NCI-H1417 (cell line): ENCODE measurements around the gene ZSWIM8.
"Not testable (repeated sequence)": the region's sequence is repeated elsewhere in the genome, so short reads cannot be mapped to it uniquely, and the experiment has no call there.

Experiments used
- DNase-seq, 3 experiments: peaks; one replicate each; lab custom pipeline; 2025; lab: John Stamatoyannopoulos, UW

The ZSWIM8 gene, protein sequence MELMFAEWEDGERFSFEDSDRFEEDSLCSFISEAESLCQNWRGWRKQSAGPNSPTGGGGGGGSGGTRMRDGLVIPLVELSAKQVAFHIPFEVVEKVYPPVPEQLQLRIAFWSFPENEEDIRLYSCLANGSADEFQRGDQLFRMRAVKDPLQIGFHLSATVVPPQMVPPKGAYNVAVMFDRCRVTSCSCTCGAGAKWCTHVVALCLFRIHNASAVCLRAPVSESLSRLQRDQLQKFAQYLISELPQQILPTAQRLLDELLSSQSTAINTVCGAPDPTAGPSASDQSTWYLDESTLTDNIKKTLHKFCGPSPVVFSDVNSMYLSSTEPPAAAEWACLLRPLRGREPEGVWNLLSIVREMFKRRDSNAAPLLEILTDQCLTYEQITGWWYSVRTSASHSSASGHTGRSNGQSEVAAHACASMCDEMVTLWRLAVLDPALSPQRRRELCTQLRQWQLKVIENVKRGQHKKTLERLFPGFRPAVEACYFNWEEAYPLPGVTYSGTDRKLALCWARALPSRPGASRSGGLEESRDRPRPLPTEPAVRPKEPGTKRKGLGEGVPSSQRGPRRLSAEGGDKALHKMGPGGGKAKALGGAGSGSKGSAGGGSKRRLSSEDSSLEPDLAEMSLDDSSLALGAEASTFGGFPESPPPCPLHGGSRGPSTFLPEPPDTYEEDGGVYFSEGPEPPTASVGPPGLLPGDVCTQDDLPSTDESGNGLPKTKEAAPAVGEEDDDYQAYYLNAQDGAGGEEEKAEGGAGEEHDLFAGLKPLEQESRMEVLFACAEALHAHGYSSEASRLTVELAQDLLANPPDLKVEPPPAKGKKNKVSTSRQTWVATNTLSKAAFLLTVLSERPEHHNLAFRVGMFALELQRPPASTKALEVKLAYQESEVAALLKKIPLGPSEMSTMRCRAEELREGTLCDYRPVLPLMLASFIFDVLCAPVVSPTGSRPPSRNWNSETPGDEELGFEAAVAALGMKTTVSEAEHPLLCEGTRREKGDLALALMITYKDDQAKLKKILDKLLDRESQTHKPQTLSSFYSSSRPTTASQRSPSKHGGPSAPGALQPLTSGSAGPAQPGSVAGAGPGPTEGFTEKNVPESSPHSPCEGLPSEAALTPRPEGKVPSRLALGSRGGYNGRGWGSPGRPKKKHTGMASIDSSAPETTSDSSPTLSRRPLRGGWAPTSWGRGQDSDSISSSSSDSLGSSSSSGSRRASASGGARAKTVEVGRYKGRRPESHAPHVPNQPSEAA (N-terminal part only)

GRCh38 chr10:73785211-73785720 is at the start of gene ZSWIM8:
Gene ZSWIM8 (plus strand): TSS chr10:73785606. CDS start chr10:73785879, 273 bp downstream.
- peak; percentile 84 to 94 (median 86) for DNase-seq

DNA sequence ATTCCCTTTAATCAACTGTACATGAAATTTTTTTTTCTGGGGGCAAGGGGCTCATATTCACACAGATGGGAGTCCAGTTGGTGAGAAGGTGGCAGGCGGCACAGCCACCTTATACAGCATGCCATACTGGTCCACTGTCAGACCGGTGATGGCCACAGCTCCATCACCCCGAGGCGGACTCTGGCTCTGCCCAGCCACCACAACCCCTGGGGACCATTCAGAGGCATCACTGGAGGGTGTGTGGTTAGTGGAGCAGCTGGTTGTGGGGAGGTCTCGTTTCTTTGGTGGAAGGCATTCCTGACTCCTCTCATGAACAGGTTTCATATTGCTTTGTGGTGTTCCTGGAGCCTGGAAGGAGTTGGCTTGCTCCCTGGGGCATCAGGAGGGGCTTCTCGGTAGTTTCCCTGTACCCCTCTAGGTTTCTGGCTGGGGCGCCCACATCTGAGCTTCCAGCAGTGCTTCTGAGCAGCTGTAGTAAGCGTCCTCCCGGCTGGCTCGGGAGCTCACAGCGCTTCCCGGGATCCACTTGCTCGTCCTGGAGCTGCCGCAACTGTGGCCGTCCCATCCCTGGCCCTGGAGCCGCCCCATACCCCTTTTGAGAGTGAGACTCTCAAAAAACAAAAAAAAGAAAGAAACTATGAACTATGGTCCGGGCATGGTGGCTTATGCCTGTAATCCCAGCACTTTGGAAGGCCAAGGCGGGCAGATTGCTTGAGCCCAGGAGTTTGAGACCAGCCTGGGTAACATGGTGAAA is 44.7 kb upstream of the ZSWIM8 start:
- not testable (repeated sequence) for DNase-seq

- no peak for DNase-seq
These were observed 43.0 kb upstream of the ZSWIM8 start for GRCh38 chr10:73742454-73742734.

- no peak for DNase-seq
These were observed 42.0 kb upstream of the ZSWIM8 start for GRCh38 chr10:73743327-73743904.

DNA sequence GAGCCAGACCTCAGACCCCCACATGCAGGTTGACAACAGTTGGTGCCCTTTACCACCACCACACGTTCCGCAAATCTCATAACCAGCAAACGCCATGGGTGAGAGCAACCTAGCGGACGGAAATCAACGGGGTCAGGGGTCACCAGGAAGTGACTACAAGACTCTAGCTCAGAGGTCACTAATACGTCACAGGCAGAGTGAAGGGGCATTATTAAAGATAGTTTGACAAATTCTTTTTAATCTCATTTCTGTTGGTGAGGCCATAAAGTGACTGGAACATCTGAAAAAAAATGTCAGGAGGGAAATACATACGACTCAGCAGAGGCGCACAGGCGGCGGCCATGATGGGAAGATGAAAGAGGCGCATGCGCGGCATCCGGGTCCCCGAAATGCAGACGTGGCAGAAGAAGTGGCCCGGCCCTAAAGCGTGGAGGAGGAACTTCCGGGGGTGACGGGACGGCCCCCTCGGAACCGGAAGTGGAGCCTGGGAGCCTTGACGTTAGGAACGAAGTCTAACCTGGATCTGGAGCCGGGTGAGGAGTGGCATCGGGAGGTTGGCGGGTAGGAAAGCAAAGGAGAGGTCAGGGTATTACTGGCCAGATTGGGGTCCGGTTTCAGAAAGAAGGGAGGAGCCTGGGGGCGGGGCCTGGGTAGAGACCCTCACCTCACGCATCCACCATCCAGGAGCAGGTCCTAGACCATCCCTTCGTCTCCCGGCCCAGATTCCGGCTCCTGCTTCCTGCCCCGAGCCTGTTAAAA is 41.3 kb upstream of the ZSWIM8 start, which contains the start of gene SEC24C:
Gene SEC24C, plus strand, starts transcription at position 468 of the 759 bp plus-strand sequence. CDS start 2,461 bp downstream, outside the sequence.
- DNase-seq = peak; percentile 90 to 97 (median 92)

DNA sequence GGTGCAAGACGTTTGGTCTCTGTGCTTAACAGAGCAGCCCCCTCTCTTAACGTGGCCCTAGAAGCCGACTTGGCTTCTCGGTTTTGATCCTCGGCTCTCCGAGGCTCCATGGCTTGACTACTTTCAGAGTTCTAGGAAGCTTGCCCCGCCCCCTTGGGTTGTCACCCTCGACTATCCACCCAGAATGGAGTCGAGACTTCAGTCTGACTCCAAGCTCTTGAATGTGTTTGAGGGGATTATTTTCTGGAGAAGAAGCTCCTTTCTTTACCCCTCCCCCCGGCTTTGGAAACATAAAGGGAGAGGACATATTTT is 40.8 kb upstream of the ZSWIM8 start:
- peak in 1 of 3 experiments; percentile 20 for DNase-seq

- DNase-seq = no peak
These were observed 38.7 kb upstream of the ZSWIM8 start for GRCh38 chr10:73746721-73747120.

- DNase-seq = no peak
These were observed 34.6 kb upstream of the ZSWIM8 start for GRCh38 chr10:73750819-73751218.

- DNase-seq = no peak
These were observed 29.2 kb upstream of the ZSWIM8 start for GRCh38 chr10:73756183-73756582.

DNA sequence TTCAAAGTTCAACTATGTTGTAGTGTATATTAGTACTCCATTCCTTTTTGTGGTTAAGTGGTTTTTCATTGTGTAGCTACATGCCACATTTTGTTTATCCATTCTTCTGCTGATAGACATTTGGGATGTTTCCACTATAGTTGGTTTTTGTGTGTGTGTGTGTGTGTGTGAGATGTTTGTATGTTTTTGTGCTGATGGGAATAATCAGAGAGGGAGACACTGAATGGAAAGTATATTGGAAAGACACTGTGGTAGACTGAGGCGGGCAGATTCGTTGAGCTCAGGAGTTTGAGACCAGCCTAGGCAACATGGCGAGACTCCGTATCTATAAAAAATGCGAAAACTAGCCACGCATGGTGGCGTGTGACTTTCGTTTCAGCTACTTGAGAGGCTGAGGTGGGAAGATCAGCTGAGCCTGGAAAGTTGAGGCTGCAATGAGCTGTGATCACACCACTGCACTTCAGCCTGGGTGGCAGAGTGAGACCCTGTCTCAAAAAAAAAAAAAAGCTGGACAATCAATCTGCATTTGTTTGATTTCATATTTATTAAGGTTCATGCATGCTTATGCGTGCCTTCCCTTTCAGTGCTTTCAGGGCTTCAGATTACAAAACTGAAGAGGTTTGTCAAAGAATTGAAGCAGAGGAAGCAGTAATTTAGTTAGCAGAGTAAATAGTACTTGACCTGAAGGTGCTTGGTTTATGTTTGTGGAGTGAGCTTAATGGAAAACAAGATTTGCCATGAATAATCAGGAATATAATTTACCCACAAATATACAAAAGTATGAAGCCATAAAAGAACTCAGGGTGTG is 26.5 kb upstream of the ZSWIM8 start:
- DNase-seq = peak in 2 of 3 experiments; percentile 65 to 69

- peak; percentile 34 to 69 (median 65) for DNase-seq
These were observed 25.8 kb upstream of the ZSWIM8 start for GRCh38 chr10:73759512-73760115.

DNA sequence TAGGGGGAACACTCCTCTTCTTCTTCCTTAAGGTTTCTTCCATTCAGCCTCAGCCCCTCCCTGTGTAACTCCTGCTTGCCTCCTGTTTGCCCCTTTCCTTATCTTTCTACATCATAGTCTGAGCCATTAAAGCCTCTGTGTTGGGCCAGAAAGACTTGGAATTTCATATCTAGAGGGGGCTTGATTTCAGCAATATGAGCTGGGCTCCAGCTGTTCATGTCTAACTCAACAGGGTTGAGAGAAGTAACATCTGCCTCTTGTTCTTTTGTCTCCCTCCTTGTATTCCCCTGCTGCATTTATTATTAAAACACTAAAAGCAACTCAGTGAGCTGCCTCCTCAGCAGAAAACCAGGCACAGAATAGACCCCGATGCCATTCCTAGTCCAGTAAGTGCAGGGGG is 23.6 kb upstream of the ZSWIM8 start:
- no peak for DNase-seq

GRCh38 chr10:73762915-73763314 is 22.5 kb upstream of the ZSWIM8 start:
- no peak for DNase-seq

- DNase-seq = no peak
These were observed 22.1 kb upstream of the ZSWIM8 start for GRCh38 chr10:73763343-73763742.

GRCh38 chr10:73765066-73765465 is 20.3 kb upstream of the ZSWIM8 start:
- no peak for DNase-seq

- peak in 1 of 3 experiments; percentile 69 for DNase-seq
These were observed 16.5 kb upstream of the ZSWIM8 start for GRCh38 chr10:73768881-73769280.

DNA sequence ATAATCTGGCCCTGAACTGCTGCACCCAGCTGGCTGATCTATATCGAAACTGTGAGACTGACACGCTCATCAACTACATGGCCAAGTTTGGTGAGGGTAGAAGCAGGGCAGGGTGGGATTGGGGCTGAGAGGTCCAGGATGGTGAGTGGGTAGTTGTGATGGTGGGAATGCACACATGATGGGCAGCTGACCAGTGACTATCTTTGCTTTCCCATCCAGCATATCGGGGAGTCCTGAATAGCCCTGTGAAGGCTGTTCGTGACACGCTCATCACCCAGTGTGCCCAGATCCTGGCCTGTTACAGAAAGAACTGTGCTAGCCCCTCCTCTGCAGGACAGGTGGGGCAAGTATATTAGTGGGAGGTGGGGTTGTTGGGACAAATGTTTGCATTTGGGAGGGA is 16.0 kb upstream of the ZSWIM8 start:
- no peak for DNase-seq

- DNase-seq = peak in 1 of 3 experiments; percentile 55
These were observed 13.6 kb upstream of the ZSWIM8 start for GRCh38 chr10:73771722-73772280.
